ENCODE results near the gene CIT.
A peak's percentile ranks its signal among the peaks of the same experiment; 100 is the strongest.

The CIT gene

GRCh38 chr12:119693511-119693910, 183.6 kb downstream of the CIT start:
- DNase-seq = no peak

DNA sequence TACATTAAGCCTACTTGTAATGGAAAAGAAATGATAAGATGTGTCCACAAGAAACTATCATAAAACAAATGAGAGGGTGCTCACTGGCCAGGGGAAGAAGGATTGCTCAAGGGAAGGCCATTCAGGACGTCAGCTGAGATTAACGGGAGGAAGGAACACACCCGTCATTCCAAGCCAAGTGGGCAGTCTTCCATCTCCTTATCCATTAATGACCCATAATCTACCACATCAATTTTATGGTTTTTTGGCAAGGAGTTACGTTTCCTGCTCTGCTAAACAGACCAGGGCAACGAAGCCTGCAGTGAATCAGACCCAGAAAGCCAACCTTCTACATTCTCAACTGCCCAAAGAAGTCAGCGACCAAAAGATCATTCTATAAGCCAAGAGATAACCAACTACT, 184.1 kb downstream of the CIT start:
- DNase-seq = peak; percentile 46

GRCh38 chr12:119692410-119692809, 184.7 kb downstream of the CIT start:
- DNase-seq = no peak

GRCh38 chr12:119691202-119691810, 185.8 kb downstream of the CIT start:
- no peak for DNase-seq

- no peak for DNase-seq
Measured at GRCh38 chr12:119689935-119690500, 187.1 kb downstream of the CIT start.

DNA sequence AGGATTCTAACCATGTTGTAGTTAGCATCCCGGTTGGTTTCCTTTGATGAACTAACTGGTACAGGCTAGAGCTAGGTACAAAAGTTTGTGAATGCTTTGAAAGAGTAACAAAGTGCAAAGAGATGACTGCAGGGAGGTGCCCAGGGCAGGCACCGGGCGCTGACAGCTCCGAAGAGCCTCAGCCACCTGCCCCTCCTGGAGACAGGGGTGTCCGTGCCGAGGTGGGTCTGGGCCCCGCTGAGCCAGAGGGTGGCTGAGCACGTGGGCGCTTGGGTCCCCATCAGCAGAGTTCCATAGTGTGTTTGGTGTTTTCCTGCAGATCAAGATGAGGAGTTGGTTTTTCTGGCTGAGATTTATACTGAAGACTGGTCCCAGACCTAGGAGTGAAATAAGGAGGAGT, 189.2 kb downstream of the CIT start:
- no peak for DNase-seq

DNA sequence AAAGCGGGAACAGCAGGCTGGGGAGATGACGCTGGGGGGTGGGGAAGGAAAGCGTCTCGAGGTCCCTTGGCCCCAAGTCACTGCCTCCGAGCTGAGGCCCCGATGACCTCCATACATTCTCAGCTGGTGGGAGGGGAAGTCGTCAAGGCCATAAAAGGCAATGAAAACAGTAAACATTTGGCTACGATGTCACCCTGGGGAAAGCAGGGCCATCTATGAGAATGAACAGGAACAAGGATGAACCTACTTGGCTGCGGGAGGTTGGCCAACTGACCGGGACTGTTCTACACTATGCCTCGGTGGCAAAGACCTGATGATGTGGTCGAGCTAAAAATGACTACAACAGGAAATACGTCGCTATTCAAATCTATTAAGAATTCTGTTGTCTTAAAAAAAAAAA, 189.7 kb downstream of the CIT start:
- DNase-seq = peak; percentile 59

DNA sequence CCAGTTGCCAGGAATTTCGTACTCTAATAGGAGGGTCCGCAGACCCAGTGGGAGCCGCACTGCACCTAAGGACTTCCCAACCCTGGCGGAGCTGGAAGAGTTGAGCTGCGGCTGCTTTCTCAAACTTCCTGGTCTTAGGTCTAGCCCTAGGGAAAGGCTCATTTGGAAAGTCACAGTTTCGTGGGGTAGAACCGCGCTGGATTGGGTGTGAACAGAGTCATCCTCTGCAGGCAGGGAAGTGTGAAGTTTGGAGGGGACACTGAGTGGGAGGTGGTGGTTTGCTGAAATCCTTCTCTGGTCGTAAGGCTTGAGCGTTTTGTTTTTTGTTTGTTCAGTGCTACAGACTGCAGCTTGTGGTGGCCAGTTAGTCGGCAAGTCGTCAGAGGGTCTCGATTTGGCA, 190.3 kb downstream of the CIT start:
- no peak for DNase-seq

GRCh38 chr12:119686355-119686754, 190.8 kb downstream of the CIT start:
- DNase-seq = no peak

GRCh38 chr12:119685375-119685774, 191.7 kb downstream of the CIT start:
- no peak for DNase-seq

GRCh38 chr12:119684711-119685369, 192.3 kb downstream of the CIT start:
- DNase-seq = no peak

GRCh38 chr12:119683816-119684215, 193.3 kb downstream of the CIT start:
- no peak for DNase-seq

GRCh38 chr12:119683413-119683812, 193.7 kb downstream of the CIT start:
- DNase-seq = no peak

GRCh38 chr12:119682639-119683252, 194.4 kb downstream of the CIT start:
- DNase-seq = no peak

- DNase-seq = no peak
Measured at GRCh38 chr12:119681728-119682638, 195.1 kb downstream of the CIT start.

DNA sequence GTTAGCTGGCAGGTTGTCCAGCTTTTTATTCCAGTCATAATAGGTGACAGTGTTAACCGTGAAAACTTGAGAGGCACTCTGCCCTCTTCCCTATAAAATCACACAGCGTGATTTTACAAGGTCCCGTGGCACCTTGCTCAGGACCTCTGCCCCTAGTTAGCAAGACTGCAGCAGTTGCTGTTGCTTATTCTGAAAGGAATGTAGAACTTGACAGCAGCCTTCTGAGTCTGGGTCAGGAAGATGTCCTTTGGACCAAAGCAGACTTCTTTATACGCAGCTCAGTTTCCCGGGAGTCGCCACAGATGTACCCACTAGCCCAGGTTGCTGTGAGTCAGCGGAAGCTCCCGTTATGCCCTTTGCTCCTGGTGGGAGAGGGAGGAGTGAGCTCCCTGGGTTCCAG, 196.0 kb downstream of the CIT start:
- DNase-seq = no peak

DNA sequence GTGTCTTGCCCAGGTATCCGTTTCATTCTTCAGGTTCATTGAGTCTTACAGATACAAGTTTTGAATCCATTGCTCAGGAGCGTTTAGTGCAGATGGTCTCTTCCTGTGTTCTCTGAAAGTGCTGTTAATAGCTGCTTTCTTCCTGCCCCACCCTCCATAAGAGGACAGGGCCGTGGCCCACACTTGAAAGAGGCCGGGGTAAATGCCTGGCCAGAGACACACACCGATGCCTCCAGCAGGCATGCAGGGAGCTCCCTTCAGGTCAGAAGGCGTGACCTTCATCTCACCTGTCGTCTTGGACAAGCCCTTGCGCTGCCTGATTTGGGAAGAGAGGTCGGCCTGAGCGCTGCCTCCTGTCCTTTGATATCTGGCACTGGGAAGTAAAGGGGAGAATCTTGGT, 197.6 kb downstream of the CIT start:
- no peak for DNase-seq

- DNase-seq = no peak
Measured at GRCh38 chr12:119679081-119679480, 198.0 kb downstream of the CIT start.

- no peak for DNase-seq
Measured at GRCh38 chr12:119678459-119678858, 198.7 kb downstream of the CIT start.

DNA sequence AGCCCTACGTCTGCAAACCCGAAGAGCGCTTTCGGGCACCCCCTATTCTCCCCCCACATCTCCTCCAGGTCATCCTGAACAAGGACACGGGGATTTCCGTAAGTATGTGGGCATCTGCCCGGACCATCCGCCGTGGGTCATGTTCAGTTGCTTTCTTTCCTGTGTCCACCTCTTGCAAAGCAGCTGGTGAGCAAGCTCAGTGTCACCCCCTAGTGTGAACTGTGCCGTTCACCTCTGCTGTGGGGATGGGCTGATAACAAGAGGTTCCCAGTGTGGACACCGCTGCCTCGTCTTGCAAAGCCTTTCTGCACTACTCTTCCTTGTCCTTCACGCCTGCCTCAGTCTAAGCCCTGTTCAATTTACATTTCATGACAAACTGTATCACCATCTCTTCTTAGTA, 200.5 kb downstream of the CIT start:
- no peak for DNase-seq

DNA sequence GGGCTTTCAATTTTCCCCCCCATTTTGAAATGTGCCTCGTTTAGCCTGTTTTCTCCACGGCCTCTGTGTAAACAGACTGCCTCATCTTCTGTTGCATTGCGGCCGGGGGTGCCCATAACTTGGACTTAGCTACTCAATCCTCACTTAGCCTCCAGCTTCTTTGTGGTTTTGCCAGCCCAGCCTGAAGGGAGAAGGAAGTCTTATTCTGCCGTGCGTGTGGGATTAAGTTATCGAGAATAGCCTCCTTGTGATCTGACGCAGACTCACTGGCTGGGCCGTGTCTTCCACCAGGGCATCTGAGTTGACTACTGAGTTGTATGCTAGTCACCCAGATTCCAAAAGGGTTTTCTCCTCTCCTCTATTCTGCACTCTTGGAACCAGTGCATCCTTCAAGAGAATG, 201.1 kb downstream of the CIT start:
- DNase-seq = no peak

- DNase-seq = no peak
Measured at GRCh38 chr12:119674560-119674959, 202.6 kb downstream of the CIT start.

- DNase-seq = no peak
Measured at GRCh38 chr12:119673634-119674033, 203.5 kb downstream of the CIT start.

All from right hindlimb (tissue), 1 donor.